Stimulated activated naive CD8-positive, alpha-beta T cell treated with anti-CD3 and anti-CD28 coated beads, Interleukin-15, amount 100 ng/mL, for 72 hours (primary cell): ENCODE results near the gene CDC6.
A peak's percentile ranks its signal among the peaks of the same experiment; 100 is the strongest.

Experiments
- ATAC-seq: fragments of 150-1000 bp; cut with Tn5 transposase; 2 replicates; pipeline ENCODE4 v1.10.0; 2021; ENCODE audit warnings: mild to moderate bottlenecking, moderate library complexity
- DNase-seq, 2 donors: peaks; one replicate each; pipeline ENCODE4 v3.0.0; 2021 to 2022
- H3K27ac Mint-ChIP-seq, 2 donors: one replicate each; pipeline ENCODE4 v1.8.0; 2022; ENCODE audit warnings: mild to moderate bottlenecking in 2 of 2, mixed read lengths in 2 of 2, moderate library complexity in 2 of 2
- H3K27me3 Mint-ChIP-seq: one replicate; pipeline ENCODE4 v1.8.0; 2022; ENCODE audit warnings: mixed read lengths
- H3K4me1 Mint-ChIP-seq: one replicate; pipeline ENCODE4 v1.8.0; 2022; ENCODE audit warnings: mild to moderate bottlenecking, mixed read lengths
- H3K4me3 Mint-ChIP-seq, 2 donors: one replicate each; pipeline ENCODE4 v1.8.0; 2022; ENCODE audit warnings: mild to moderate bottlenecking in 2 of 2, mixed read lengths in 2 of 2, moderate library complexity in 1 of 2
- H3K9me3 Mint-ChIP-seq, 2 donors: one replicate each; pipeline ENCODE4 v1.8.0; 2022; ENCODE audit warnings: mixed read lengths in 2 of 2

CDC6 gene

GRCh38 chr17:40321961-40322357 lies 34.3 kb downstream of the CDC6 start:
- Mint-ChIP-seq H3K27me3 (no peaks in the 10 kb centered on the region), H3K27ac (peak overlapping the region; percentile 99 to 100), H3K4me1 (peaks cover 77% of the 10 kb centered on the region), H3K9me3 (no peaks in the 10 kb centered on the region), H3K4me3 (peak overlapping the region; percentile 88 to 96)
- no peak for ATAC-seq
- DNase-seq = no peak

- ATAC-seq (peak; percentile 48), DNase-seq (peak; percentile 88 to 91)
These were observed 35.0 kb downstream of the CDC6 start for GRCh38 chr17:40322358-40323315.

GRCh38 chr17:40323391-40324381 lies 36.0 kb downstream of the CDC6 start:
- ATAC-seq (peak; percentile 63), DNase-seq (peak; percentile 74 to 86)
- Mint-ChIP-seq H3K27ac (peak overlapping the region; percentile 99 to 100), H3K27me3 (no peaks in the 10 kb centered on the region), H3K4me1 (peaks cover 95% of the 10 kb centered on the region), H3K4me3 (peak overlapping the region; percentile 88 to 96), H3K9me3 (no peaks in the 10 kb centered on the region)

More at GRCh38 chr17:40322358-40323315, 35.0 kb downstream of the CDC6 start:
- Mint-ChIP-seq H3K4me1 (peaks cover 84% of the 10 kb centered on the region), H3K27me3 (no peaks in the 10 kb centered on the region), H3K9me3 (no peaks in the 10 kb centered on the region), H3K4me3 (peak overlapping the region; percentile 88 to 96), H3K27ac (peak overlapping the region; percentile 99 to 100)

- no peak for ATAC-seq
- Mint-ChIP-seq H3K4me1 (peaks cover 99% of the 10 kb centered on the region), H3K27me3 (no peaks in the 10 kb centered on the region), H3K9me3 (no peaks in the 10 kb centered on the region), H3K27ac (peak overlapping the region; percentile 95 to 98), H3K4me3 (peak overlapping the region; percentile 88 to 91)
- no peak for DNase-seq
These were observed 37.7 kb downstream of the CDC6 start for GRCh38 chr17:40325156-40326013.

- Mint-ChIP-seq H3K27me3 (no peaks in the 10 kb centered on the region), H3K27ac (peak overlapping the region; percentile 95 to 98), H3K4me3 (peak overlapping the region; percentile 88 to 91), H3K4me1 (peaks cover 99% of the 10 kb centered on the region), H3K9me3 (no peaks in the 10 kb centered on the region)
- ATAC-seq (peak; percentile 54), DNase-seq (peak in 1 of 2 donors; percentile 79)
These were observed 38.5 kb downstream of the CDC6 start for GRCh38 chr17:40326014-40326831.

GRCh38 chr17:40326832-40327199 lies 39.1 kb downstream of the CDC6 start:
- Mint-ChIP-seq H3K4me1 (peaks cover 99% of the 10 kb centered on the region), H3K9me3 (no peaks in the 10 kb centered on the region), H3K27me3 (no peaks in the 10 kb centered on the region), H3K4me3 (peak overlapping the region; percentile 88 to 91), H3K27ac (peak overlapping the region; percentile 95 to 98)
- ATAC-seq (no peak), DNase-seq (no peak)

- no peaks in the 10 kb centered on the region for H3K27me3 Mint-ChIP-seq
- H3K27ac Mint-ChIP-seq = peak overlapping the region in 1 of 2 donors; percentile 95
- no peak for ATAC-seq
- H3K9me3 Mint-ChIP-seq = no peaks in the 10 kb centered on the region
- no peak for DNase-seq
- H3K4me1 Mint-ChIP-seq = peaks cover 98% of the 10 kb centered on the region
- H3K4me3 Mint-ChIP-seq = peak overlapping the region; percentile 88 to 91
These were observed 39.6 kb downstream of the CDC6 start for GRCh38 chr17:40327244-40327729.

- ATAC-seq = no peak
- Mint-ChIP-seq H3K27me3 (no peaks in the 10 kb centered on the region), H3K4me1 (peaks cover 98% of the 10 kb centered on the region)
These were observed 40.2 kb downstream of the CDC6 start for GRCh38 chr17:40327735-40328385.

GRCh38 chr17:40328386-40328766 lies 40.7 kb downstream of the CDC6 start:
- H3K9me3 Mint-ChIP-seq = no peaks in the 10 kb centered on the region
- peak overlapping the region in 1 of 2 donors; percentile 4 for H3K4me3 Mint-ChIP-seq
- peaks cover 98% of the 10 kb centered on the region for H3K4me1 Mint-ChIP-seq
- DNase-seq (no peak), ATAC-seq (no peak)
- H3K27me3 Mint-ChIP-seq = no peaks in the 10 kb centered on the region
- H3K27ac Mint-ChIP-seq = peak overlapping the region in 1 of 2 donors; percentile 28

More at GRCh38 chr17:40327735-40328385, 40.2 kb downstream of the CDC6 start:
- Mint-ChIP-seq H3K9me3 (no peaks in the 10 kb centered on the region), H3K4me3 (peak overlapping the region; percentile 88 to 91), H3K27ac (peak overlapping the region in 1 of 2 donors; percentile 28)
- DNase-seq = no peak

- H3K4me1 Mint-ChIP-seq = peaks cover 98% of the 10 kb centered on the region
- DNase-seq = no peak
- H3K27me3 Mint-ChIP-seq = no peaks in the 10 kb centered on the region
- H3K4me3 Mint-ChIP-seq = peak overlapping the region; percentile 22 to 44
- H3K27ac Mint-ChIP-seq = peak overlapping the region; percentile 10 to 27
- peak; percentile 45 for ATAC-seq
- no peaks in the 10 kb centered on the region for H3K9me3 Mint-ChIP-seq
These were observed 42.4 kb downstream of the CDC6 start for GRCh38 chr17:40329839-40330794.

- H3K9me3 Mint-ChIP-seq = no peaks in the 10 kb centered on the region
- peak overlapping the region; percentile 40 to 74 for H3K4me3 Mint-ChIP-seq
- ATAC-seq = no peak
- peaks cover 92% of the 10 kb centered on the region for H3K4me1 Mint-ChIP-seq
- no peaks in the 10 kb centered on the region for H3K27me3 Mint-ChIP-seq
- DNase-seq = no peak
- H3K27ac Mint-ChIP-seq = peak overlapping the region; percentile 27 to 76
These were observed 43.3 kb downstream of the CDC6 start for GRCh38 chr17:40330850-40331470.
